Uterus (tissue), 2 donors: ENCODE data around the gene ABLIM2.

Experiments used
- CTCF ChIP-seq, 4 experiments: fragments of 200-600 bp in 2 of 4; fragments of 450-650 bp in 2 of 4; sonication (generic) in 2 of 4; IDR thresholded peaks; one replicate each; pipeline ENCODE4 v1.5.1; 2016 to 2019; ENCODE audit warnings: antibody characterized with exemption in 4 of 4, mild to moderate bottlenecking in 2 of 4, moderate library complexity in 1 of 4
- POLR2A ChIP-seq, 2 donors: fragments of 450-650 bp; IDR thresholded peaks; one replicate each; pipeline ENCODE4 v1.6.1; 2016; ENCODE audit warnings: antibody characterized with exemption in 2 of 2, mild to moderate bottlenecking in 1 of 2, moderate library complexity in 1 of 2

GRCh38 chr4:8023696-8024033, 134.9 kb downstream of the ABLIM2 start:
- TF ChIP-seq POLR2A (IDR thresholded peaks at IDR 0.05) (no peak), CTCF (IDR thresholded peaks at IDR 0.05) (no peak)
